Measurements from ENCODE around the gene TTBK2. TPM values are rescaled to one million over a fixed set of nuclear protein-coding genes. Genes with fewer than 3 reads are reported as not detected.

The TTBK2 gene
- total and polyA plus RNA-seq, 10 of the 15 experiments (the other 5 are each of a cell fraction or from before 2014, with no cell fraction given) = 0.66 to 9.1 (median 3.7) TPM

GRCh38 chr15:42707068-42707467, 213.5 kb downstream of the TTBK2 start:
- CTCF ChIA-PET = interaction anchor here (1.2 to 4.8 kb wide), 5 partner anchors 10 to 222 kb away, joined by 6 to 75 read pairs (median 7); no protein-coding TSS in a partner anchor

GRCh38 chr15:42705336-42705735, 215.2 kb downstream of the TTBK2 start:
- H3K27me3 ChIP-seq (replicated peaks in 1 of 2; ENCODE audit: control insufficient read depth in 2 of 2, insufficient read depth in 2 of 2, low read length in 1 of 2) = no peaks in the 10 kb centered on the region
- H3K4me1 ChIP-seq (ENCODE audit: control insufficient read depth, insufficient read depth, low read length) = no peaks in the 10 kb centered on the region
- H3K4me2 ChIP-seq (ENCODE audit: control insufficient read depth, insufficient read depth) = no peak overlapping the region
- intact Hi-C loops (cut with micrococcal nuclease; ENCODE audit: unreplicated experiment) = loop anchor here (2.0 kb wide), 2 partner anchors 213 to 499 kb away; no protein-coding TSS in a partner anchor
- ATAC-seq = no peak
- ChIA-PET SMC1A (ENCODE audit: uncharacterized antibody, unreplicated experiment) (interaction anchor here (1.0 to 1.7 kb wide), 6 partner anchors 35 to 499 kb away, joined by 3 to 16 read pairs (median 5); no protein-coding TSS in a partner anchor), POLR2A (no interaction called here), RAD21 (ENCODE audit: unreplicated experiment) (interaction anchor here (0.7 to 3.3 kb wide), 3 partner anchors 216 to 221 kb away, joined by 4 to 22 read pairs (median 8); no protein-coding TSS in a partner anchor), CTCF (interaction anchor here (1.1 to 4.8 kb wide), 8 partner anchors 24 to 580 kb away, joined by 3 to 75 read pairs (median 6); no protein-coding TSS in a partner anchor)
- H3K4me3 ChIP-seq = no peak overlapping the region
- H3K9me3 ChIP-seq (replicated peaks; ENCODE audit: control insufficient read depth, insufficient read depth, low read length) = no peaks in the 10 kb centered on the region
- no peaks in the 10 kb centered on the region for H3K36me3 ChIP-seq (ENCODE audit: control insufficient read depth in 2 of 2, insufficient read depth in 2 of 2, low read length in 1 of 2)
- 95% methylated on average over 5 of the region's 5 CpGs for WGBS (ENCODE audit: insufficient coverage, insufficient replicate concordance, low lambda C conversion rate, missing lambda C conversion rate)
- no TSS peak for BruUV-seq (replicated peaks)
- H3K79me2 ChIP-seq (ENCODE audit: control insufficient read depth, insufficient read depth, low read length) = no peaks in the 10 kb centered on the region
- in situ Hi-C loops (cut with MboI) = loop anchor here (10.0 kb wide), 1 partner anchor 219 kb away; the partner anchor contains the start of gene TTBK2
- no peak overlapping the region for H3K27ac ChIP-seq (ENCODE audit: control insufficient read depth, insufficient read depth)
- no peak for DNase-seq (ENCODE audit: low read depth, low spot score)
- H3K9ac ChIP-seq (ENCODE audit: control insufficient read depth, insufficient read depth, low read length) = no peak overlapping the region
- no peak overlapping the region for H2AFZ ChIP-seq (ENCODE audit: control insufficient read depth, low read depth, low read length)
- no peak for TF ChIP-seq ATF3 (IDR thresholded peaks at IDR 0.05; ENCODE audit: borderline replicate concordance, extremely low read depth, low read depth, low read length)
- no peak for TF ChIP-seq USF1 (IDR thresholded peaks at IDR 0.05; ENCODE audit: borderline replicate concordance, extremely low read length, insufficient read depth, low read depth, low read length)
- TF ChIP-seq EGR1 (IDR thresholded peaks at IDR 0.05; ENCODE audit: borderline replicate concordance in 1 of 2, low read depth in 2 of 2, low read length in 2 of 2) = no peak
- no peak for TF ChIP-seq IKZF2 (IDR thresholded peaks at IDR 0.05)
- TF ChIP-seq HCFC1 (IDR thresholded peaks at IDR 0.05; ENCODE audit: low read length) = no peak
- no peak for FAIRE-seq
- H4K20me1 ChIP-seq (ENCODE audit: control insufficient read depth, insufficient read depth) = no peaks in the 10 kb centered on the region

More at GRCh38 chr15:42707068-42707467, 213.5 kb downstream of the TTBK2 start:
- Histone ChIP-seq H3K9me3 (replicated peaks; ENCODE audit: control insufficient read depth, insufficient read depth, low read length) (no peaks in the 10 kb centered on the region), H3K36me3 (ENCODE audit: control insufficient read depth in 2 of 2, insufficient read depth in 2 of 2, low read length in 1 of 2) (no peaks in the 10 kb centered on the region; a peak in 1 of 4 replicates), H3K27me3 (replicated peaks in 1 of 2; ENCODE audit: control insufficient read depth in 2 of 2, insufficient read depth in 2 of 2, low read length in 1 of 2) (no peaks in the 10 kb centered on the region), H4K20me1 (ENCODE audit: control insufficient read depth, insufficient read depth) (no peaks in the 10 kb centered on the region), H3K79me2 (ENCODE audit: control insufficient read depth, insufficient read depth, low read length) (no peaks in the 10 kb centered on the region), H3K4me1 (ENCODE audit: control insufficient read depth, insufficient read depth, low read length) (no peaks in the 10 kb centered on the region), H2AFZ (ENCODE audit: control insufficient read depth, low read depth, low read length) (no peak overlapping the region), H3K9ac (ENCODE audit: control insufficient read depth, insufficient read depth, low read length) (no peak overlapping the region), H3K27ac (ENCODE audit: control insufficient read depth, insufficient read depth) (no peak overlapping the region), H3K4me2 (ENCODE audit: control insufficient read depth, insufficient read depth) (no peak overlapping the region), H3K4me3 (no peak overlapping the region)
- FAIRE-seq = no peak
- POLR2A ChIA-PET = interaction anchor here (0.6 to 0.7 kb wide), 2 partner anchors 144 to 1431 kb away, joined by 3 to 6 read pairs; no protein-coding TSS in a partner anchor
- no peak for ATAC-seq
- intact Hi-C loops (cut with micrococcal nuclease; ENCODE audit: unreplicated experiment) (no loop called here), in situ Hi-C loops (cut with MboI) (loop anchor here (10.0 kb wide), 1 partner anchor 218 kb away; the partner anchor contains the start of gene TTBK2)
- no peak for DNase-seq (ENCODE audit: low read depth, low spot score)
- TF ChIP-seq DPF2 (IDR thresholded peaks at IDR 0.05) (no peak), KLF5 (IDR thresholded peaks at IDR 0.05; ENCODE audit: partially characterized antibody) (no peak), TCF3 (IDR thresholded peaks at IDR 0.05; ENCODE audit: borderline replicate concordance, insufficient read depth, low read depth, low read length) (no peak), SMC3 (IDR thresholded peaks at IDR 0.05; ENCODE audit: borderline replicate concordance, low read length) (no peak), EED (IDR thresholded peaks at IDR 0.05; ENCODE audit: low read depth) (no peak), FOS (IDR thresholded peaks at IDR 0.05; ENCODE audit: borderline replicate concordance, extremely low read depth, insufficient read length) (no peak), TBL1XR1 (IDR thresholded peaks at IDR 0.05; ENCODE audit: low read depth, low read length) (no peak), EZH2 (IDR thresholded peaks at IDR 0.05; ENCODE audit: borderline replicate concordance, control insufficient read depth, low read depth, low read length) (no peak)
- RAD21 ChIA-PET (ENCODE audit: unreplicated experiment) = interaction anchor here (1.2 kb wide), 1 partner anchor 221 kb away, joined by 5 read pairs; no protein-coding TSS in a partner anchor
- no TSS peak for BruUV-seq (replicated peaks)
- 82% methylated on average over 2 of the region's 2 CpGs for WGBS (ENCODE audit: insufficient coverage, insufficient replicate concordance, low lambda C conversion rate, missing lambda C conversion rate)
- SMC1A ChIA-PET (ENCODE audit: uncharacterized antibody, unreplicated experiment) = interaction anchor here (1.7 kb wide), 1 partner anchor 219 kb away, joined by 16 read pairs; no protein-coding TSS in a partner anchor
